Stimulated activated CD4-positive, alpha-beta T cell treated with anti-CD3 and anti-CD28 coated beads, Interleukin-12 subunit alpha, Interleukin-12 subunit beta, amount 100 ng/mL, for 48 hours (primary cell): Measurements from ENCODE around the gene OCLN.
"Not testable (repeated sequence)": the region's sequence is repeated elsewhere in the genome, so short reads cannot be mapped to it uniquely, and the experiment has no call there.

Experiments
- DNase-seq, 3 donors: peaks; one replicate each; pipeline ENCODE4 v3.0.0-alpha.2; 2020; ENCODE audit warnings: low read depth in 2 of 3, low spot score in 1 of 3

OCLN gene, protein sequence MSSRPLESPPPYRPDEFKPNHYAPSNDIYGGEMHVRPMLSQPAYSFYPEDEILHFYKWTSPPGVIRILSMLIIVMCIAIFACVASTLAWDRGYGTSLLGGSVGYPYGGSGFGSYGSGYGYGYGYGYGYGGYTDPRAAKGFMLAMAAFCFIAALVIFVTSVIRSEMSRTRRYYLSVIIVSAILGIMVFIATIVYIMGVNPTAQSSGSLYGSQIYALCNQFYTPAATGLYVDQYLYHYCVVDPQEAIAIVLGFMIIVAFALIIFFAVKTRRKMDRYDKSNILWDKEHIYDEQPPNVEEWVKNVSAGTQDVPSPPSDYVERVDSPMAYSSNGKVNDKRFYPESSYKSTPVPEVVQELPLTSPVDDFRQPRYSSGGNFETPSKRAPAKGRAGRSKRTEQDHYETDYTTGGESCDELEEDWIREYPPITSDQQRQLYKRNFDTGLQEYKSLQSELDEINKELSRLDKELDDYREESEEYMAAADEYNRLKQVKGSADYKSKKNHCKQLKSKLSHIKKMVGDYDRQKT

DNA sequence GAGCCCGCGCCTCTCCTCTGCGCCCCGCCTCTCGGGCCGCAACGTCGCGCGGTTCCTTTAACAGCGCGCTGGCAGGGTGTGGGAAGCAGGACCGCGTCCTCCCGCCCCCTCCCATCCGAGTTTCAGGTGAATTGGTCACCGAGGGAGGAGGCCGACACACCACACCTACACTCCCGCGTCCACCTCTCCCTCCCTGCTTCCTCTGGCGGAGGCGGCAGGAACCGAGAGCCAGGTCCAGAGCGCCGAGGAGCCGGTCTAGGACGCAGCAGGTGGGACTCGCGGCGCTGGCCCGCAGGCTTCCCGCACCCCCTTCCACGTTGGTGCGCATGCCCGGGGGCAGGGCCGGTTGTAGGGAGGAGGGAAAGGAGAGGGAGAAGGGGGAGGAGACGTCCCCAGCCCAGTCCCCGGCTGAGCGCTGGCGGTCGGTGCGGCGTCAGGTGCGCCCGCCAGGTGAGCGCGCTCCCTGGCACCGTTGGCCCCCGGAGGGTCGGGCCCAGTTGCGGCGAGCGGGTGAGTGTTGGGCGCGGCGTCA is at the start of gene OCLN:
OCLN (plus strand) TSS at position 400 of the 532 bp plus-strand sequence. CDS start 11,455 bp downstream, outside the sequence.
- DNase-seq: peak in 1 of 3 donors; percentile 7

- no peak for DNase-seq
These were observed 48.3 kb upstream of the OCLN start for GRCh38 chr5:69444127-69444754.

GRCh38 chr5:69449511-69449910 is 43.1 kb upstream of the OCLN start:
- DNase-seq: no peak

- DNase-seq: no peak
These were observed 42.5 kb upstream of the OCLN start for GRCh38 chr5:69450116-69450515.

DNA sequence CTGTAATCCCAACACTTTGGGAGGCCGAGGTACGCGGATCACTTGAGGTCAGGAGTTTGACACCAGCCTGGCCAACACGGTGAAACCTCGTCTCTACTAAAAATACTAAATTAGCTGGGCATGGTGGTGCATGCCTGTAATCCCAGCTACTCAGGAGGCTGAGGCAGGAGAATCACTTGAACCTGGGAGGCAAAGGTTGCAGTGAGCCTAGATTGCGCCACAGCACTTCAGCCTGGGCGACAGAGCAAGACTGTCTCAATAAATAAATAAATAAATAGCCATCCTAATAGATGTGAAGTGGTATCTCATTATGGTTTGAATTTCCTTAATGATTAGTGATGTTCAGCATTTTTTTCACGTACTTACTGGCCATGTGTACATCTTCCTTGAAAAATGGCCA is 42.1 kb upstream of the OCLN start:
- DNase-seq: not testable (repeated sequence)

DNA sequence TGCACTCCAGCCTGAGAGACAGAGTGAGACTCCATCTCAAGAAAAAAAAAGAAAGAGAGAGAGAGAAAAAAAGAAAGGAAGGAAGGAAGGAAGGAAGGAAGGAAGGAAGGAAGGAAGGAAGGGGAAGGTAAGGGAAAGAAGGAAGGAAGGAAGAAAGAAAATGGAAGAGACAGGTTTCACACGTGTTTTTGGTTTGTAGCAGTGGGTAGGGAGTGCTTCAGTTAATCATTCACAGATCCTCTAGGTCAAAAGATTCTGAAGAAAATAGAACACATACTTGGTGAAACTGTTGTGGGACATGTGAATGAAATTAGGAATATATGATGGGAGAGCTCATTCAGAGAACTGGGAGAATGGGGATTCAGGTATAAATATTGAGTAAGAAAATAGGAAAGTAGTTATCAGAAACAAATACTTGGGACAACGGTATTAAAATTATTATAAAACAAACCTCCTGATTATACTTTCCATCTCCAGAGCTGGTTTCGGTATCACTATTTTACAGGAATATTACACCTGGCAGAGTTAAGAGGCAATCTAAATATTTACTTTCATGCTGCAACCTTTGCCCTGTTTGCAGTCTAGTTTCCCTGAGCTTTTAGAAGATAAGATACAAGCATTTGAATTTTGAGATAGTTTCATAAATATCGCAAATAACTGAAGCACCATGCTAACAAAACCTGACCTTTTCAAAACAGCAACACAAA is 40.5 kb upstream of the OCLN start:
- no peak for DNase-seq

DNA sequence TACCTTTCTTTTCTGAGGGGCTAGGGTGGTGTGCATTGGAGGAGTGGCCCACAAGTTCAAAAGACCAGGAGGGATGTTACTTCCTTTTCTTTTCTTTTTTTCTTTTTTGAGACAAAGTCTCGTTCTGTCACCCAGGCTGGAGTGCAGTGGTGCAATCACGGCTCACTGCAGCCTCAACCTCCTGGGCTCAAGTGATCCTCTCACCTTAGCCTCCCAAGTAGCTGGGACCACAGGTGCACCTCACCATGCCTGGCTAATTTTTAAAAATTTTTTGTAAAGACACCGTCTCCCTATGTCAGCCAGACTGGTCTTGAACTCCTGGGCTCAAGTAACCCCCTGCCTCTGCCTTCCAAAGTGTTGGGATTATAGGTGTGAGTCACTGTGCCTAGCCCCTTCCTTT is 39.1 kb upstream of the OCLN start:
- not testable (repeated sequence) for DNase-seq

- no peak for DNase-seq
These were observed 37.9 kb upstream of the OCLN start for GRCh38 chr5:69454460-69455249.

DNA sequence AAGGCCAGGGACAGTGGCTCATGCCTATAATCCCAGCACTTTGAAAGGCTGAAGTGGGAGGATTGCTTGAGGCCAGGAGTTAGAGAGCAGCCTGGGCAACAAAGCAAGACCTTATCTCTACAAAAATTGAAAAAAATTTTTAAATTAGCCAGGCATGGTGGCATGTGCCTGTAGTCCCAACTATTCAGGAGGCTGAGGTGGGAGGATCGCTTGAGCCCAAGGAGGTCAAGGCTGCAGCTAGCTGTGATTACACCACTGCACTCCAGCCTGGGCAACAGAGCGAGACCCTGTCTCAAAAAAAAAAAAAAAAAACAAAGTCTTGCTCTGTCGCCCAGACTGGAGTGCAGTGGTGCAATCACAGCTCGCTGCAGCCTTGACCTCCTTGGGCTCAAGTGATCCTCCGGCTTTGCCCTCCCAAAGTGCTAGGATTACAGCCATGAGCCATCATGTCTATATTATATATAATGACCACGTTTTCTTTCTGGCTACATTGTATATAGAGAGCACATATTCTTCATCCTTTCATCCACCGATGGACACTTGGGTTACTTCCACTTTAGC is 37.1 kb upstream of the OCLN start:
- not testable (repeated sequence) for DNase-seq

DNA sequence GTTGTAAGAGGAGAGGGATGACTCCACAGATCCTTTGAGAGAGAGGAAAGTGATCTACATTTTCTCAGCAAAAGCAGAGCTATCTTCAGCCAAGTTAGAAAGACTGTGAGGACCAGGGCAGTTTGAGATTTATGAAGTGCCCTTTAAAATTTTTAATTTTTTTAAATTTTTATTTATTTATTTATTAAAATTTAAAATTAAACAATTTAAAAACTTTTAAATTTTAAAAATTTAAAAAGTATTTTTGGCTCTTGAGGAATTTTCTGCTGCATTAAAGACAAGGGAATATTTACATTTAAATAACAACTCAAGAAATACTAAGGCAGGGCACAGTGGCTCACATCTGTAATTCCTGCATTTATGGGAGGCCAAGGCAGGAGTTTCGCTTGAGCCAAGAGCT is 30.4 kb upstream of the OCLN start:
- DNase-seq: no peak

DNA sequence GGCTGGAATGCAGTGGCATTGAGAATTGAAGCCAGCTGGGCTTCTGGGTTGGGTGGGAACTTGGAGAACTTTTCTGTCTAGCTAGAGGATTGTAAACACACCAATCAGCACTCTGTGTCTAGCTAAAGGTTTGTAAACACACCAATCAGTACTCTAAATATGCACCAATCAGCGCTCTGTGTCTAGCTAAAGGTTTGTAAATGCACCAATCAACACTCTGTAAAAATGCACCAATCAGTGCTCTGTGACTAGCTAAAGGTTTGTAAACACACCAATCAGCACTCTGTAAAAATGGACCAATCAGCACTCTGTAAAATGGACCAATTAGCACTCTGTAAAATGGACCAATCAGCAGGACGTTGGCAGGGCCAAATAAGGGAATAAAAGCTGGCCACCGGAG is 26.2 kb upstream of the OCLN start:
- not testable (repeated sequence) for DNase-seq

DNA sequence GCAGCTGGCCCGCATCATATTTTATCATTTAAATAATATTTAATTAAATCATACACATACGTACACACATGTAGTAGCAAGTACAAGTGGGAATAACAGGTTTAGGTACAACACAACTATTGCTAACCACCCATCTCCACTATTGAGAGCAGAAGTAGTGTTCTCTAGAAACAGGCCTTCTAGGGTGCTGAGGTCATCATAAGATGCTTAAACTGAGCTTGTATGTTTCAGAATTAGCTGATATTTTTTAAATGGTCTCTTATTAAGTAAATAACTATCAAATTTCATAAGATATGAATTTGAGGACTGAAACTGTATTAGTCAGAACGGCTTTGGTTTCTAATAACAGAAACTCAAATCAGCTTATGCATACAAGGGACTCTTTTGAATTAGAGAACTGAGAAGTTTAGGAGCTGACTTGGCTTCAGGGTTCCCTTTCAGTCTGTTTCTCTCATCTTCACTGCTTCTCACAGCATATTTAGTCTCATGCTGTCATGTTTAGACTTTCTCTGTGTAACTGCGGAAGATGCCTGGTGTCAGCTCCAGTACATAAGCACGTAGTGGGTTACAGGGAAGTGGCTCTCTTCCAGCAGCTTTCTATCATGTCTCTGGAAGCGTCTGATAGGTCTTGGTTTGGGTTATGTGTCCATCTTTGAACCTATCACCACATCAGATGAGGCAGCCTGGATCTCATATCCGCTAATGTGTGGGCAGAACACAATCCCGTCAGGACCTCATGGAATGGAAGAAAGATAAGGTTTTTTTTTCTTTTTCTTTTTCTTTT is 25.0 kb upstream of the OCLN start:
- DNase-seq: no peak

GRCh38 chr5:69468631-69469030 is 24.0 kb upstream of the OCLN start:
- DNase-seq: no peak

GRCh38 chr5:69471516-69471915 is 21.1 kb upstream of the OCLN start:
- not testable (repeated sequence) for DNase-seq

DNA sequence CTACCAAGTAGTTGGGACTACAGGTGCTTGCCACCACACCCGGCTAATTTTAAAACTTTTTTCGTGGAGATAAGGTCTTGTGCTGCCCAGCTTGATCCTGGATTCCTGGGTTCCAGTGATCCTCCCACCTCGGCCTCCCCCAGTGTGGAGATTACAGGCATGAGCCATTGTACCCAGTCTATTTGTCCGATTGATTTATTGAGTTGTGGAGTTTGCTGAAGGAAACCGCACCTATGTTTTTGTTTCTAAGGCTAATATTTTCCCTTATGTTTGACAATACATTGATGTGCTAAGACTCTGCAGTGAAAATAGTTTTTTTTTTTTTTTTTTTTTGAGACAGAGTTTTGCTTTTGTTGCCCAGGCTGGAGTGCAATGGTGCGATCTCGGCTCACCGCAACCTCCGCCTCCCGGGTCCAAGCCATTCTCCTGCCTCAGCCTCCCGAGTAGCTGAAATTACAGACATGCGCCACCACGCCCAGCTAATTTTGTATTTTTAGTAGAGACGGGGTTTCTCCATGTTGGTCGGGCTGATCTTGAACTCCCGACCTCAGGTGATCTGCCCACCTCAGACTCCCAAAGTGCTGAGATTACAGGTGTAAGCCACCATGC is 20.0 kb upstream of the OCLN start:
- DNase-seq: not testable (repeated sequence)

GRCh38 chr5:69477170-69477569 is 15.4 kb upstream of the OCLN start:
- no peak for DNase-seq

DNA sequence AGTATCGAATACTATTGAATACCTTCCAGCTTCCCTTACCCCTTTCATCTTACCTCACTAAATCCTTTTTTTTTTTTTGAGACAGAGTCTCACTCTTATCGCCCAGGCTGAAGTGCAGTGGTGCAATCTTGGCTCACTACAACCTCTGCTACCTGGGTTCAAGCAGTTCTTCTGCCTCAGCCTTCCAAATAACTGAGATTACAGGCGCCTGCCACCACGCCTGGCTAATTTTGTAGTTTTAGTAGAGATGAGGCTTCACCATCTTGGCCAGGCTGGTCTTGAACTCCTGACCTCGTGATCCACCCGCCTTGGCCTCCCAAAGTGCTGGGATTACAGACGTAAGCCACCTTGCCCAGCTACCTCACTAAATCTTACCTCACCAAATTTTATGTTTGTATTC is 14.3 kb upstream of the OCLN start:
- not testable (repeated sequence) for DNase-seq

DNA sequence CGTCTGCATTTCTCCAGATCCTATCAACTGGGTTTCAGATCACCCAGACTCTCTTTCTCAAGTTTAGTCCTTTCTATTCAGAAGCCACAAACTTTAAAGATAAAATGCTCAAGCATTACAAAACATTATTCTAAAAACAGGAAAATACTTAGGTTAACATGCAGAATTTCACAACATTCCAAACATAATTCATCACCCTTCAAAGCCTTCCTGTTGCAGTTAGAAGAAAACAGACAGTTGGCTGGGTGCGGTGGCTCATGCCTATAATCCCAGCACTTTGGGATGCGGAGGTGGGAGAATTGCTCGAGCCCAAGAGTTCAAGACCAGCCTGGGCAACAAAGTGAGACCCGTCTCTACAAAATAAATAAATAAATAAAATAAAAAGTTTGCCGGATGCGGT is 7.7 kb upstream of the OCLN start:
- DNase-seq: no peak

DNA sequence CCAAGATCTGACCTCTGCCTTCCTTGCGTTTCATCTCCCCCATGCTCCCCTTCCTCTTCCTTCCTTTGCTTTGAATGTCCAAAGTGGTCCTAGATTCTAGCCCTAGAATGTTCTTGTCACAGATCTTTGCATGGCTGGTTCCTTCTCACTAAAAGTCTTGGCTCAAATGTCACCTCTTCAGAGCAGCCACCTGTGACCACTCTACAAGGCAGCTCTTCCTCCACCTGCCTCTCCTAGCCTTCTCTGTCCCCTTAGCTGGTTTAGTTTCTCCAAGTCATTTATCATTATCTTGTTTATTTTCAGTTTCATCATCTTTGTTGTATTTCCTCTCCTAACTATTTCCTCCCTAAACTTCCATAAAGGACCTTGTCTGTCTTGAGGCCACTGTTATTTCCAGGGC is 7.1 kb upstream of the OCLN start:
- DNase-seq: no peak
